GM12801 (cell line): Measurements from ENCODE around the gene ZFTA.

Experiments used
- TF ChIP-seq, protein P1 (sequence below): IDR thresholded peaks from one replicate; pipeline ENCODE4 v1.5.1; 2011; ENCODE audit warnings: control low read depth; ENCODE audit not compliant: insufficient read length; ENCODE audit errors: extremely low read depth

ZFTA gene

DNA sequence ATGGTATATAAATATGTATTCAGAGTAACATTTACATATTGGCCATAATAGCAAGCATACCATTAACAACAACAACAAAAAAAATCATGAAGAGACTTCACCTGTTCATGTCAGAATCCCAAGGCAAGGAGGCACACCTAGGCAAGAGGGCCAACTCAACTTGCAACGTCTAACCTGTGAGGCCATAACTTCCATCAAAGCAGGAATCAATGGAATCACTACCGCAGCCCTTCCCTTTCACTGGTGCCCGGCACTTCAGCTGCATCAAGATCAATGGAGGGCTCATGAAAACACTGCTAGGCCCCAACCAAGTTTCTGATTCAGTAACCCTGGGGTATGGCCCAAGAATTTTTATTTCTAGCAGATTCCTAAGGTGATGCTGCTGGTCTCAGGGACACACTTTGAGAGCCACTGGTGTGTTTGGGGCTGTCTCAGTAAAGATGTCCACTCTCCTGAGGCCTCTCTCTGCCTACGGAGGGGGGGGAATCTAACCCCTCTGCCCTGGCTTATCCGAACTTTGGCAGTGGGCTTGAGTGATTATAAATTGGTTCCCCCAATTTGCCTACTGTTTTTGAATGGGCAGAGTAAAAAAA lies 8.0 kb downstream of the ZFTA start:
- TF ChIP-seq, protein P1, sequence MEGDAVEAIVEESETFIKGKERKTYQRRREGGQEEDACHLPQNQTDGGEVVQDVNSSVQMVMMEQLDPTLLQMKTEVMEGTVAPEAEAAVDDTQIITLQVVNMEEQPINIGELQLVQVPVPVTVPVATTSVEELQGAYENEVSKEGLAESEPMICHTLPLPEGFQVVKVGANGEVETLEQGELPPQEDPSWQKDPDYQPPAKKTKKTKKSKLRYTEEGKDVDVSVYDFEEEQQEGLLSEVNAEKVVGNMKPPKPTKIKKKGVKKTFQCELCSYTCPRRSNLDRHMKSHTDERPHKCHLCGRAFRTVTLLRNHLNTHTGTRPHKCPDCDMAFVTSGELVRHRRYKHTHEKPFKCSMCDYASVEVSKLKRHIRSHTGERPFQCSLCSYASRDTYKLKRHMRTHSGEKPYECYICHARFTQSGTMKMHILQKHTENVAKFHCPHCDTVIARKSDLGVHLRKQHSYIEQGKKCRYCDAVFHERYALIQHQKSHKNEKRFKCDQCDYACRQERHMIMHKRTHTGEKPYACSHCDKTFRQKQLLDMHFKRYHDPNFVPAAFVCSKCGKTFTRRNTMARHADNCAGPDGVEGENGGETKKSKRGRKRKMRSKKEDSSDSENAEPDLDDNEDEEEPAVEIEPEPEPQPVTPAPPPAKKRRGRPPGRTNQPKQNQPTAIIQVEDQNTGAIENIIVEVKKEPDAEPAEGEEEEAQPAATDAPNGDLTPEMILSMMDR: no peak

DNA sequence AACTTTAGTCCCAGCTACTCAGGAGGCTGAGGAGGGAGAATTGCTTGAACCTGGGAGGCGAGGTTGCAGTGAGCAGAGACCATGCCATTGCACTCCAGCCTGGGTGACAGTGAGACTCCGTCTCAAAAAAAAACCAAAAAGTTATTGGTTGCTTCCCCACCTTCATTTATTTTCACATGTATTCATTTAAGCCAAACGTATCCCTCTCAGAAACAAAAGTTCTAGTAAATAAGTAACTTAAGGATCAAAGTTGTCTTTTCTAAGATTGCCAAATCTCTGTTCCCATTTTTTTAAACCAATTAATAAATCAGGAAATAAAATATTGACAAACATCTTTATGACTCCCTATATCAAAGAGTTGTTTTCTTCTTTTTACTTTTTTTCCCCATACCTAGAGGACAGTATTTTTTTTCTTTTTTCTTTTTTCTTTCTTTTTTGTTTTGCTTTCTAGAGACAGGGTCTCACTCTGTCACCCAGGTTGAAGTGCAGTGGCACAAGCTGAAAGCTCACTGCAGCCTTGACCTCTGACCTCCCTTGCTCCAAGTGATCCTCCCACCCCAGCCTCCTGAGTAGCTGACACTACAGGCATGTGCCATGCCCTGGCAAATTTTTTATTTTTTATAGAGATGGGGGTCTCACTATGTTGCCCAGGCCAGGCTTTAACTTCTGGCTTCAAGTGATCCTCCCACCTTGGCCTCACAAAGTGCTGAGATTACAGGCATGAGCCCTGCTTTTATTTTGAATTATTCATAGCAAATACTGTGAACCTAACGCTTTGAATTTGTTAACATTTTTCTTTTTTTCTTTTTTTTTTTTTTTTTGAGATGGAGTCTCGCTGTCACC lies 11.4 kb downstream of the ZFTA start:
- TF ChIP-seq, protein P1: no peak

DNA sequence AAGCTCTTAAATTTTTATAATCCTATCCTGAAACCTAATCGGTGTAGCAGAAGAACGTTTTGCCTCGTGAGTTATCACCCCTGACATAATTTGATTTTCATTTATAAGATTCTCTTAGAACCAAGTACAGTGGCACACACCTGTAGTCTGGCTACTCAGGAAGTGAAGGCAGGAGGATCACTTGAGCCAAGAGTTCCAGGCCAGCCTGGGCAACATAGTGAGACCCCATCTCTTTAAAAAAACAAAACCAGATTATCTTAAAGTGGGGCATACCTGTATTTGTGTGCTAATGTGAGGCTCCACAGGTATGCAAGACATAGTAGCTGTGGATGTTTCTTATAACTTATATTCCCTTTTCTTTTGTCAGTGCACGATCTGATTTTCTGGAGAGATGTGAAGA lies 19.0 kb downstream of the ZFTA start:
- TF ChIP-seq, protein P1: no peak

DNA sequence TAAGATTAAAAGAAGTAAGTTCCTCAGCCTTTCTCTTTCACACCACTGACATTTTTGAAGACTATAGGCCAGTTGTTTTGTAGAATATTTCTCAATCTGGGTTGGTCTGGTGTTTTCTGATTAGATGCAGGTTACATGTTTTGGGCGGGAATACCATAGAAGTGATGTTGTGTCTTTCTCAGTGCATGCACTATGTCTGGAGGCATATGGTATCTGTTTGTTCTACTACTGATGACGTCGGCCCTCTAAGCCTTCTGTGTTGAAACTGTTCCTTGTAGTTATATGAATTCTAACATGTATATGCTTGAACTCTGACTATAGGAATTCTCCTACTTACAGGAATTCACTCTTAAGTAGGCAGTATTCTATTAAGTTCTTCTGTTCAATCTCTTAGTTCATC lies 21.6 kb downstream of the ZFTA start:
- TF ChIP-seq, protein P1: no peak

DNA sequence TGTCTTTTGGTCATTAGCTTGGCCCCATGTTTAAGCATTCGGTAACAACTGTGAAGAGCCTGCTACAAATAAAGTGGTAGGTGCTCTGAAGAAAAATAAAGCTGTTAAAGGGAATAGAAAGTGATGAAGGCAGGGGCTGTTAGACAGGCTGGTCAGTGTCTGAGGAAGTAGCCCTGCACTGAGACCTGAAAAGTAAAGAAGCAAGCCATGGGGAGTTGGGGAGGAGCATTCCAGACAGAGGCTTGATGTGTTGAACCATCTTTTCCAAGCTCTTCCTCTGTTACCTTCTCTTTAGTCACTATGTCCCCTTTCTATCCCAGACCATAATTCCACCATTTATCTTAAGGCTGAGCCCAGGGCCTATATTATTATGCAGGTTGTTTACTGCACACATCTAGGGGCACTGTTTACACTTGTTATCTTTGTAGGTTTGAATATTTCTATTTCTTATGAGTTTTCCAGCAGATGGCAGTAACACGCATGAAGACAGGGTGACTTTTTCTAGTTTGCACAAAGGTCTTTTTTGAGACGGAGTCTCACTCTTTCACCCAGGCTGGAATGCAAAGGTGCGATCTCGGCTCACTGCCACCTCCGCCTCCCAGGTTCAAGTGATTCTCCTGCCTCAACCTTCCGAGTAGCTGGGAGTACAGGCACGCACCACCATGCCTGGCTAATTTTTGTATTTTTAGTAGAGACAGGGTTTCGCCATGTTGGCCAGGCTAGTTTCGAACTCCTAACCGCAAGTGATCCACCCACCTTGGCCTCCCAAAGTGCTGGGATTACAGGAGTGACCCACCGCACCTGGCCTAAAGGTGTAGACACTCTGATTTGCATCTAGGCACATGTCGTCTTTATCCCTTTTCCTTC lies 23.0 kb downstream of the ZFTA start:
- TF ChIP-seq, protein P1: no peak

DNA sequence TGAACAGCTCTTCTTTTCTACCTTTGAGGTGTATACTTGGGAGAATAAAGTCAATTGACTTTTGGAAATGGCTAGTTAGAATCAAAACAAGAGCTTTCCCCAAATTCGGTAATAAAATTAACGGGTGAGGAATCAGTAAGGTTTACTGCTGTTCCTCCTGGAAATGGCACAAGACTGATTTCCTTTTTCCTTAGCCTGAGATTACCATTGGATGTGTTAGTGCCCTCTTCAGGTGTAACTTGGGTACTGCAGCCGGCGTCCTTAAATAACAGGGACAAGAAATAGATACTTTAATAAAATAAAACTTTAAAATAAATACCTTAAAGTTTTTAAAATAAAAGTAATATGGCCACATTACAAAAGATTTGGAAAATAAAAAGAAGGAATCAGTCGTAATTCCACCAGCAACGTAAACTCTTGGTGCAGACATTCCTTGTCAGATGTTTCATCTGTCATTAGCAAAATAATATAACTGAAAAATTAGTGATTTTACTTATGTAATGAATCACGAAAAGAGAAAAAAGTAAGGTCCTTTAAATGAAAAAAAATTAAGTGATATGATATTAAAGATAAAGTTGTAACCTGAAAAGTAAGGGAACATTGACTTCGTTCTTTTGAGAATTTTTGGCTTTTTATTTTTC lies 29.7 kb downstream of the ZFTA start:
- TF ChIP-seq, protein P1: no peak

DNA sequence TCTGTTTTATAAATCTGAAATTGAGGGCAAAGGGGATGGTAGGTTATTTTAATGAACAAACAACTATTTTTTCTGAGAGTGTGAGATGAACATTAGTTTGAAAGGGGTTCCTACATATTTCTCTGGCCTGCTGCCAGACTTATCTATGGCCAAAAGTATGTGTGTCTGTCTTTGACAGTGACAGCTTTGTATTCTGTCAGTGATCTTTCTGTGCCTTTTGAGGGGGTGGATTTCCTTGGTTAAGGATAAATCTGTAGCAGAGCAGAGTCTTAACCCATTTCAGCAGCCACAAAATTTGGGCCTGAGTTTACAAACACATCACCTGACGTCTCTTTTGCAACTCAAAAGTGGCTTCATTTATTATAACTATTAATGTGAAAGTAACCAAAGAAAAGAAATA lies 30.9 kb downstream of the ZFTA start:
- TF ChIP-seq, protein P1: no peak
